Fibroblast of skin of left biceps (primary cell): Measurements from ENCODE around the gene NENF.
"Not testable (repeated sequence)": the region's sequence is repeated elsewhere in the genome, so short reads cannot be mapped to it uniquely, and the experiment has no call there.

ENCODE experiments used
- DNase-seq, 2 experiments: peaks; one replicate each; pipeline ENCODE4 v3.0.0-alpha.2; 2013; ENCODE audit warnings: low read depth in 2 of 2

Gene NENF

DNA sequence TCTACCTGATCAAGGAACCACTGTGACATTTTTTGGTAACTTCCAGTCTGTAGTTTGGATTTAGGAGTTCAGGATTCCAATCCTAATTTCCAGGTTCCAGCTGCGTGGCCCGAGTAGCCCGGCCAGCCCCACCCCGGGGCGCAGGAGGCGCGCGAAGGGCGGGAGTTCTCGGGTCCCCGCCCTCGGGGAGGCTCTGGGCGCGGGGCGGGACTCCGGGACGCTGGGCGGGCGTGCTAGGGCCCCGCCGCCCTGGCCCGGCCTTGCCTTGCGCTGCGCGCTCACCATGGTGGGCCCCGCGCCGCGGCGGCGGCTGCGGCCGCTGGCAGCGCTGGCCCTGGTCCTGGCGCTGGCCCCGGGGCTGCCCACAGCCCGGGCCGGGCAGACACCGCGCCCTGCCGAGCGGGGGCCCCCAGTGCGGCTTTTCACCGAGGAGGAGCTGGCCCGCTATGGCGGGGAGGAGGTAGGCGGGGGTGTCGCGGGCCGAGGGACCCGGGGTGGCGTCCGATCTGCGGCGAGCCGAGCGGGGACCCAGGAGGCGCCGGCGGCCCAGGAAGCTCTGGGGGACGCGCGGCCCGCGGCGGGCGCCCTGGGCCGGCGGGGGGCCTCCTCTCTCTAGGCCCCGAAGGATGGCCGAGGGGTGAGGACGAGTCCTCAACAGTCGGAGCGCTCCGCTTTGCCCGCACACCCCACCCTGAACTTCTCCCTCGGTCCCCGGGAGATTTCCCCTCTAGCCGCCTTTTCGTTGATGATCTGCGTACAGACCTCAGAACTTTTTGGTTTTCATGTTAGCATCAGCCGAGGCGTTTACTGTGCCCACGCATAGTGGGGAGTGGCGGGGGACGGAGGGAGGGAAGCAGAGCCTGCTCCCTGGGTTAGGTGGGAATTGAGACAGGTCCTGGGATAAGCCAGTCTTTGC, at the start of gene NENF:
NENF (plus strand) TSS at position 260 of the 916 bp plus-strand sequence; CDS start at position 284, 24 bp downstream.
- DNase-seq: peak; percentile 33 to 47

DNA sequence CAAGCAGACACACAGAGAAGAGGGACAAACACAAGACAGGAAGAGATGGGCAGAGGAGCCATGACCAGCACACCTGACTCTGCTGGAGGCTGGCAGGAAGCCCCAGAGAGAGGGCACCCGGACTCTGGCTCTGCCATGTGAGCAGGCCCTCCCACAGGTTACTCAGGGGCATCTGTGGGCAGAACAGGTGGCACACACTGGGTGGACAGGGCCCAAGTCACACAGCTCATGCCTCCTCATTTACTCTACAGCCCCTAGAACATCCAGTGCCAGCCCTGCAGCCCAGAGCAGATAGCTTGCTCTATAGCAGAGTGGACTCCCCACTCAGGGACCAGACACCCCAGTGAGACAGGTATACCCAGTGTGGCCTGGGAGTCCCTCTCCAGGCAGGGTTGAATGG, 46.7 kb upstream of the NENF start:
- no peak for DNase-seq

DNA sequence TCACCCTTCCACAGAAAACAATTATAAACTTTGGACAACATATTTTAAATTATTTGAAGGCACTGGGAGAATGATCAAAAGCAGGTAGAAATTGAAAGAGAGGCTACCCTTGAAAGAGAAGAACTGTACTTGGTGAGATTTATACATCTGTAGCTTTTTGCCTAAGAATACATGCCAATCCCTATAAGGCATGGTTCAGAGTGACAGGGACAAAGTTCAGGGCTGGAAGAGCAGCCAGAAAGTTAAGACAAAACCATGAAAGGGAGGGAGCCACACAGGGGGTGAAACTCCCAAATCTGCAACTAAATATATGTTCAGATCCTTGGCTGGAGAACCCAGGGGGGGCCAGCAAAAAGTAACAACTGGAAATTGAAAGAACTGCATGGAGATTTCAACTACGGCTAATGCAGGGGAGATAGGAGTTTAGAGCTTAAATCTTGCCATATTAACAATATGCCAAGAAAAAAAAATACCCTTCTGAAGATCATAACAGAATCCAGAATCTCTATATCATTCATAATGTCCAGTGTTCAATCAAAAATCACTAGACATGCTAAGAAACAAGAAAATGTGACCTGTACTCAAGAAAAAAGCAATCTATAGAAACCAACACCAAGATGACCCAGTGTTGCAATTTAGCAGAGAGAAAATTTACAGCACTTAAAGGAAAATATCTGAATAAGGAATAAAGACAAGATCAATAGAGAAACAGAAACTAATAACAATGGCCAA, 43.6 kb upstream of the NENF start:
- no peak for DNase-seq

DNA sequence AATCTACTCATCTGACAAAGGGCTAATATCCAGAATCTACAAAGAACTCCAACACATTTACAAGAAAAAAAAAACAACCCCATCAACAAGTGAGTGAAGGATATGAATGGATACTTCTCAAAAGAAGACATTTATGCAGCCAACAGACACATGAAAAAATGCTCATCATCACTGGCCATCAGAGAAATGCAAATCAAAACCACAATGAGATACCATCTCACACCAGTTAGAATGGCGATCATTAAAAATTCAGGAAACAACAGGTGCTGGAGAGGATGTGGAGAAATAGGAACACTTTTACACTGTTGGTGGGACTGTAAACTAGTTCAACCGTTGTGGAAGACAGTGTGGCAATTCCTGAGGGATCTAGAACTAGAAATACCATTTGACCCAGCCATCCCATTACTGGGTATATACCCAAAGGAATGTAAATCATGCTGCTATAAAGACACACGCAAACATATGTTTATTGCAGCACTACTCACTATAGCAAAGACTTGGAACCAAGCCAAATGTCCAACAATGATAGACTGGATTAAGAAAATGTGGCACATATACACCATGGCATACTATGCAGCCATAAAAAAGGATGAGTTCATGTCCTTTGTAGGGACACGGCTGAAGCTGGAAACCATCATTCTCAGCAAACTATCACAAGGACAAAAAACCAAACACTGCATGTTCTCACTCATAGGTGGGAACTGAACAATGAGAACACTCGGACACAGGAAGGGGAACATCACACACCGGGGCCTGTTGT, 36.9 kb upstream of the NENF start:
- not testable (repeated sequence) for DNase-seq

DNA sequence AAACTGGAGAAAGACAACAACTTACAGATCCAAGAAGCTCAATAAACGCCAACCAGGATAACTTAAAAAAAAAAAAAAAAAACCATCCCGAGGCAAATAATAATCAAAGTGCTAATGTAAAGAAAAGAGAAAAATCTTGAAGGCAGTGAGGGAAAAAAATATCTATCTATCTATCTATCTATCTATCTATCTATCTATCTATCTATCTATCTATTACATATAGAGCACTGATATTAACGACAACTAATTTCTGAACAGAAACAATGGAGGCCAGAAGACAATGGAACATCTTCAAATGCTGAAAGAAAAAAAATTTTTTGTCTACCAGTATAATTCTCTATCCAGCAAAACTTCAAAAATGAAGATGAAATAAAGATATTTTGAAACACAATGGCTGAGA, 36.1 kb upstream of the NENF start:
- DNase-seq: no peak

DNA sequence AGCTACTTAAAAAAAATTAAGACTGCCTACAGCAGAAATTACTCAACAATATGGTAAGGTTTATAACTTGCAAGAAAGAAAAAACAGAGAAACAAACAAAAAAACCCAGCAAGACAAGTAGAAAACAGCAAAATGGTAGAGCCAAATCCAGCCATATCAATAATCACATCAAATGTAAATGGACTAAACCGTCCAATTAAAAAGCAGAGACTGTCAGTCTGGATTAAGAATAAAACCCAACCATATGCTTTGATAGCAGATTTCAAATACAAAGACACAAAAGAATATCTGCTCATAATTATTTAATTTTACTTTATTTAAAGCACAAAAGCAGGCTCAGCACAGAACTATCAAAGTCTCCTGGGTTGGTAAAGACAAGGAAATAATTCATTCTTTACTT, 35.5 kb upstream of the NENF start:
- DNase-seq: no peak

DNA sequence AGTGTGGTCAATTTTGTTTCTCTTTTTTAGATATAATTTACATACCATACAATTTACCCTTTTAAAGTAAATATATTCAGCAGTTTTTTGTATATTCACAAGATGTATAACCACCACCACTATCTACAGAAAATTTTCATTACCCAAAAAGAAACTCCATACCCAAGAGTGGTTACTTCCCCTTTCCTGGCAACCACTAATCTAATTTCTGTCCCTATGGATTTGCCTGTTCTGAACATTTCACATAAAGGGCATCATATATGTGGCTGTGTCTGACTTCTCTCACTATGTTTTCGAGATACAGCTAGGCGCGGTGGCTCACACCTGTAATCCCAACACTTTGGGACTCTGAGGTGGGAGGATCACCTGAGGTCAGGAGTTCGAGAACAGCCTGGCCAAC, 31.7 kb upstream of the NENF start:
- no peak for DNase-seq

DNA sequence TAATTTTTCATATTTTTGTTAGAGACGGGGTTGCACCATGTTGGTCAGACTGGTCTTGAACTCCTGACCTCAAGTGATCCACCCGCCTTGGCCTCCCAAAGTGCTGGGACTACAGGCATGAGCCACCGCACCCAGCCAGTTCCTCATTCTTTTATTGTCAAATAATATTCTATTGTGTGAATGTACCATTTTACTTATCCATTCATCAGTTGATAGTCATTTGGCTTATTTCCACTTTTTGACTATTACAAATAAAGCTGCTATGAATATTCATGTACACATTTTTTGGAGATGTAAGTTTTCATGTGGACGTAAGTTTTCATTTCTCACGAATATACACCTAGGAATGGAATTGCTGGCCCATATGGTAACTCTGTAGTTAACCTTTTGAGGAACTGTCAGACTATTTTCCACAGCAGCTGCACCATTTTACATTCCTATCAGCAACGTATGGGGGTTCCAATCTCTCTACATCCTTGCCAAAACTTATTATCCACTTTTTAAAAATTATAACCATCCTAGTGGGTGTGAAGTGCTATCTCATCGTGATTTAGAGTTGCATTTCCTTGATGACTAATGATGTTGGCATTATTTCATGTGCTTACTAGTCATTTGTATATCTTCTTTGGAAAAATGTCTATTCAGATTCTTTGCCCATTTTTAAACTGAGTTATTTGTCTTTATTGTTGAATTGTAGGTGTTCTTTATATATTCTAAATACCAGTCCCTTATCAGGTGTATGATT, 30.7 kb upstream of the NENF start:
- peak; percentile 11 to 18 for DNase-seq

DNA sequence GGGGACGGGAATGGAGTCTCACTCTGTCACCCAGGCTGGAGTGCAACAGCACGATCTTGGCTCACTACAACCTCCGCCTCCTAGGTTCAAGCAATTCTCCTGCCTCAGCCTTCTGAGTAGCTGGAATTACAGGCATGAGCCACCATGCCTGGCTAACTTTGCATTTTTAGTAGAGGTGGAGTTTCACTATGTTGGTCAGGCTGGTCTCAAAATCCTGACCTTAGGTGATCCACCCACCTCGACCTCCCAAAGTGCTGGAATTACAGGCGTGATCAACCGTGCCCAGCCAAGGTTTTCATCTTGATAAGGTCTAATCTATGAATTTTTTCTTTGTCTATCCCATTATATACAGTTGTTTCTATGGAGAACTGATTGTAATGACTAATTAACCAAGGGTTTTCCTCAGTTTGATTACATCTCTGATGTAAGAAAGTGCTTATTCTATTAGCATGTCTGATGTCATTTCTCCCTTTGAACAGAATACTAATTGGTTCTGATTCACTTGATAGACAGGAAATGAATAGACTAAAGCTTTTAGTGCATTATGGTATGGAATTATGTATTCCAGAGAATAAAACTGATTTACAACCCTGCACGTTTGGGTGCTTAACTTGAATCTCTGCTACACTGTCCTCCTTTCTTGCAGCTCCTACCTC, 29.9 kb upstream of the NENF start:
- DNase-seq: no peak

DNA sequence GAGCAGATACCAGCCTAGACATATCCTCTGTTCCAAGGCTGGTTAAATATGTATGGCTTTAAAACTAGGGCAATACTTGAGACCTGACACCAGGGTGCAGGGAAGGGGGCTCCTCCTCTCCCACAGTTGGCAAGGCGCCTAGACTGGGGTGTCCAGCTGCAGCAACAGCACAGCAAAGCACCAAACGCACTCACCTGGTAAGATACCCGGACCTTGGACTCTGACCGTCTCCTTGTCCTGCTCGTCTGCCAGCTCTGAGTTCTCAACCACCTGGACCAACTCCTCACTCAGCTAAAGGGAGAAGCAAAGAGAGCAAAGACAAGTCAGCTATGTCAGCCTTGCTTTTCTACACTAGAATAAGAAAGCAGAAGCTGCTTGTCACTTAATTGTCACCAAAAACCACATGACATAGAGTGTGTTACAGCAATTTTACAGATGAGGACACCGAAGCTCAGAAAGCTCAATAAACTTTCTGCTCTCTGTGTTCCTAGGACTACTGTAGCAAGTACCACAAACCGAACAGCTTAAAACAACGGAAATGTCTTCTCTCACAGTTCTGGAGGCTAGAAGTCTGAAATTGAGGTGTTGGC, 22.4 kb upstream of the NENF start:
- DNase-seq: no peak

DNA sequence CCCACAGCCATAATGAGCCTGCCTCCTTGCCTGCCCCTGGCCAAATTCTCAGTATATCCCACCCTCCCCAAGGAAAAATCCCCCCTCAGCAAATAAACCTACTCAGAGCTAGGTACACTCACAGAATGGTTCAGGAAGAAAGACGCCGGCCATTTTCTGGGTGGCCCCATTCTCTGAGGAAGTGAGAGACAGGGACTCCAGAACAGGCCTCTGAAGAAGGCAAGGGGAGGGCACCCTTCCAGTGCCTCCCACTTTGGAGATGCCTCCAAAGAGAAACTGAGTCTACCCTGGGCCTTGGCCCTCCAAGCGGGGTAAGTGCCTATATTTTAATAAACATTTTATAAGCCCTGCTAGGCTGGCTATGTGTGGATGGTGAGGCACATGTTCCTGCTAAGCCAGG, 20.3 kb upstream of the NENF start:
- DNase-seq: no peak

DNA sequence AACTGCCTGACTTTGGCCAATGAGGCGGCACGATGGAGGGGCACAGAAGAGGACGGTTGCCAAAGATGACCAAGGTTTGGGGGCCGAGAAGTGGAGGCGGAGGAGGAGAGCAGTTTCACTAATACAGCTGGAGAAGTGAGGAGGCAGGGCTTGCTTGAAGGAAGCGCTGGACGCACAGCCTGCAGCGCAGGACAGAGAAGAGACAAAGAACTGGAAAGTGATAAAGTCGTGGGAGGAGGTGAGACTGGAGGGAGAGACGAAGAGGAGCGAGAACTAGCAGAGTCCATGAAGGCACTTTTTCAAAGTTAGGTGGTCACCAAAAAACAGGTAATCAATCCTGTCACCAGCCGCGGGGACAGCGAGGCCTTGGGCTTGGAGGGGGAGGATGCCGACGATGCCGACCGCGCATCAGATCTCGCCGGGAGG, 18.8 kb upstream of the NENF start:
- no peak for DNase-seq

DNA sequence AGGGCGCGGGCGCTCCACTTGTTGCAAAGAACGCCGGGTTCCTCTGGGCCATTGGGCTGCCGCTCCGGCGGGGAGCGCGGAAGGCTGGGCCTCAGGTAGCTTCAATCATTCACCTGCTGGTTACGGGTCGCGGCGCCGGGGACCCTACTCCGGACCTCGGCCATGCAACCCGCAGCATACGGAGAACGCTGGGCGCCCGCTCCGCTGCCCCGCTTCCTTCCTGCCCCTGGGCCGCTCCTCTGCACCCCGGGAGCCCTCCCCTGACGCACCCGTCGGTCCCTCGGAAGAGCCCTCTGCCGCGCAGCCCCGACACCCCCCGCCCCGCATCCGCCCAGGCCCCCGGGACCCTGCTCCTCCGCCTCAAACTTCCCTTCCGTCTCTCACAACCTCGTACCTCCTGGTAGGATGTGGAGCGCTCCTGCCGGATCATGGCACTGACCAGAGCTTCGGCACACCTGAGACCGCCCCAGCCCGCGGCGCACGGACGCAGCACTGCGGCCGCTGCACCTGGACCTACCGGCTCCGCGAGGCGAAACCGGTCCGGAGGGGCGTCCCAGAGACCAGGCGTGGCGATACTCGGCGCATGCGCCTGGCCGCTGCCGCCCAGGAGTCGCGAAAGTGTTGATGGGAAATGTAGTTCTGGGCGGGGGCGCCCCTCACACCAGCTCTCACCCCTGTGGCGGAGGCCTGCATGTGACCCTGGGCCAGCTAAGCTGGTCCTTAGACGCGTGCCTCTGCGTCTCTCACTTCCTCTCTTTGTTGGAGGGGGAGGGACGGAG, 18.2 kb upstream of the NENF start, which contains the start of gene PACC1:
PACC1 (minus strand) TSS at position 559 of the 779 bp plus-strand sequence; CDS start at position 430, 129 bp downstream.
- peak; percentile 45 to 59 for DNase-seq

DNA sequence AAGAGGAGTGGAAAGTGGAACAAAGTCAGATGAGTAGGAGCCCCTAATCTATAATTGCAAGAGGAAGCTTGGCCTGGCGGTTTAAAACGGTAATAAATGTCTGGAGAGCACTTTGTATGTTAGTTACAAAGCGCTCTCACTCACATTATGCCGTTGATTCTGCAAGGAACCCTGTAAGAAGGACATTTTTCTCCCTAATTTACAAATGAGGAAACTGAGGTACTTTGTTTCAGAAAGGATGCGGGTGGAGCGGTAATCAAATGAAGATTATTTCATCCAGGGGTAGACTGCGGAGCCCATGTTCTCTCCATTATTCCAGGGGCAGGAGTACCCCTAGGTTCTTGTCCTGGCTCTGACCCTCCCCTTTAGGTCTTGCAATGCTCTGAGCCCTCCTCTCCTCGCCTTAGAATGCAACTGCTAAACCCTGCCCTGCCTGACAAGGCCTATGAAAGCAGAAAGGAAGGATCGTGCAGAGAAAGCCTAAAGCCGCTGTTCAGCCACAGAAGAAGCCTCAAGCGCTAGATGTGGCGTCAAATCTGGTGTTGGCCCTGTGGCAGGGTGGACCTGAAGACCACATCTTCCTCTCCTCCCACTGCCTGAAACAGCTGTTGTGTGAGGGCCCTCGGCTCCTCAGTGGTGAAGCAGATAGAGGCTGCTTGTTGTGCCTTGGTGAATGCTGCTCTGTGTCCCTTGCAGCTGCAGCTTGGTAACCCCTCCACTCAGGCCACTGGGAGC, 17.4 kb upstream of the NENF start:
- no peak for DNase-seq

DNA sequence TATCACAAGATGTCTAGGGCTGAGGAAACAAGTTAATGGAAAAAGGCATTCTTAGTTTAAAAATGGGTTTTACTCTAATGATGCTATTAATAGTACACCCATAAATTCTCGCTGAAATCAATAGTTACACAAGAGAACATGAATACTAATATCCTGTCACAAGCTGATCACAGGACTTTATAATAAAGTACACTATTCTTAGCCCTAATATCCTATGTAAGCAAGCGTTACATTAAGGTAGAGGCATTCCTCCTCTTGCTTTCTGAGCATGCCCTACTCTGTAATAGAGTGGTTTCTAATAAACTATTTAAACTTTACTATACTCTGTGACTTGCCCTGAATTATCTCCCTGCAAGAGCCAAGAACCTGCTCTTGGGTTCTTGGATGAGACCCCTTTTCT, 11.6 kb upstream of the NENF start:
- no peak for DNase-seq

DNA sequence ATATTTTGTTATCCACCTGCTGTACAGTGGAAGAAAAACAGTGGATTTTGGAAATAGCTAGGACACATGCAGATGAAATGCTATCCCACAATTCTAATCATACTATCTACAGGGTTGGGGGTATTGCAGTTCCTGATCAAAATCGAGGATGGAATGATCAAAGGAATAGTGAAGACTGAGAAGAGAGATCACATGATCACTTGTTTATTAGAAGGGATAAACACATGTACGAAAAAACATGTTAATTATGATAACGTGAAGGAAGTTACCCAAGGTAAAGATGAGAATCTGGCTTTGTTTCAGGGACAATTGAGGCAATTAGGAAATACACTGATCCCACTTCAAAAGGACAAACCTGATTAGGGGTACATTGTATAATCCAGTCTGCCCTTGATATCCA, 8.8 kb upstream of the NENF start:
- DNase-seq: no peak

DNA sequence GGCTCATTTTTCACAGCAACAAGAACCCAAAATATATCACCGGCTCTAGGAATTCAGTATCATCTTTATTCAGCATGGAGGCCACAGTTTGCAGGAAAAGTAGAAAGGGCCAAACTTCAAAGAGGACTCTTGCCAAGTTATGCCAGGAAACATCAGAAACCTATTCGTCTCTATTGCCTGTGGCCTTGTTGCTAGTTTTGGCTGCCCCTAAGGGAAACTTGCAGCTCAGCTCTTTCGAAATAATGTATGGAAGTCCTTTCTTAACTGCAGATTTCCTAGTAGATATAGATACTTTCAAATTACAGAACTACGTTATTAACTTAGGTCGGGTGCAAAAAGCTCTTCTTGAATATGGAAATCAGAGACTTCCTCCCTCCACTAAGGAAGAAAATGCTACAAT, 4.2 kb upstream of the NENF start:
- no peak for DNase-seq

DNA sequence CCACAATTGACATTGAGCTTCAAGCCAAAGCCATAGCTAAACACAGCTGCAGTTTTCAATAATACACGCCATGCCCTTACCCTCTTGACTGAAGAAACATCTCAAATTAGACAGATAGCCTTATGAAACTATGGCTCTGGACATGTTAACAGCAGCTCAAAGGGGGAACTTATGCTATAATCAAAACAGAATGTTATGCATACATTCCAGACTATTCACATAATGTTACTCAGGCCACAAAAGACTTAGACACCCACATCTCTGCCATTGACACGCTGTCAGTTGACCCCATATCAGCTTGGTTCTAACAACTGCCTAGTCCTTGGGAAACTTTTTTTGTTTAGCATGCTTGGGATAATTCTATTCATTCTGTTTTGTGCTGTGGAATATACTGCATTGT, 2.3 kb upstream of the NENF start:
- peak in 1 of 2 experiments; percentile 29 for DNase-seq

DNA sequence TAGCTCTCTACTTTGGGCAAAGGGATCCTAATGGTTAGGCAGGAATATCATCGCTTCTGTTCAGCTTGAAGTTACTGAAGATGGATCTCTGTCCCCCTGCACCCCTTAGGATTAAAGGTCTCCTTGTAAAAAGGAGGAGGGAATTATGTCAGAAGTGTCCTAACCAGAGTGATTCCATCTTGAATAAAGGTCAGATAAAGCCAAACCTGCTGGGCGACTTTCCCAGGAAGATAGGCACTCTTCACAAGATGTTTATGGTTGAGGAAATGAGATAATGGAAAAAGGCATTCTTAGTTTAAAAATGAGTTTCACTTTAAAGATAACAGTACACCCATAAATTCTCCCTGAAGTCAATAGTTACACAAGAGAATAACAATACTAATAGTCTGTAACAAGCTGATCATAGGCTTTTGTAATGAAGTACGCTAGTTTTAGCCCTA, 1.7 kb upstream of the NENF start:
- DNase-seq: no peak
